ENCODE results near the gene GNA15. TPM values are rescaled to one million over a fixed set of nuclear protein-coding genes. Genes with fewer than 3 reads are reported as not detected.

The GNA15 gene
- total and polyA plus RNA-seq, 2 experiments from 2014 or later, result 0.29 to 1.5 TPM

DNA sequence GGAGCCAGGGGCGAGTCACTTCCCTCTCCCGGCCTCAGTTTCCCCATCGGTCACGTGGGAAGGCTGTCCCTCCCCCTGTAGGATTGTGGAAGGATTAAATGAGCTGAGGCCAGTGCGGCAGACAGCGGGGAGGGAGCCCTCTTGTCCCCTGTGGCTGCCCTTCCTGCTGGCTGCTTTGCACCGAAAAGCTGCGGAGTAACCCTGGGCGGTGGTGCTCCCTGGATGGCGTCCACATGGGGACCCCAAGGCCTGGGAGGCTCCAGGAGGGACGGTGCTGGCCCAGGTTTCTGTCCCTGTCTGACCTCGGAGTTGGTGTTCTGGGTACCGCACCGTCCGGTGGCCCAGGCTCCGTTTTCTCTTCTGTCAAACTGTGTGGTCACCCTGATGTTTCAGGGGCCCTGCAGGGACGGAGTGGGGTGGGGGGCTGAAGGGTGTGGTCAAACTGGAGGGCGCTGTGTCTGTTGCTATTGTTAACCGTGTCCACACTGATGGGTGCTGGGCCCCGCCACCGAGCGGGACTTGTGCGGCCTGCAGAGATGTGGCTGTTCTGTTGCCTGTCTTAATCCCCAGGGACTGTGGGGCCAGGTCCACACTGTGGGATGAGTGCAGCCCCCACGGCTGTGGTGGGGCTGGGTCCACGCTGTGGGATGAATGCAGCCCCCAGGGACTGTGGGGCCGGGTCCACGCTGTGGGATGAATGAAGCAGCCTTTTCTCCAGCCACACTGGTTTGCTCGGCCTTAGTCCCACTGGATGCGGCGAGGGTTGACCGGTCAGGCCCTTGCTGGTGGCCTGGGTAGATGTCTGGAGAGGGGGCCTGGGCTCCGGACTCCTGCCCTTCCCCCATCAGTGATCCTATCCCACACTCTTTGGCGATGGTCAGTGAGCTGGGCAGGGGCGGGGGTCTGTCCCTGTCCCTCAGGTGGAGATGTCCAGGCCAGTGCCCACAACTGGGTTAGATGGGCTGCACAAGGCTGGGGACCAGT is 34.8 kb upstream of the GNA15 start:
- Histone ChIP-seq H4K20me1 (ENCODE audit: insufficient read depth, poor library complexity, severe bottlenecking) (peaks cover 97% of the 10 kb centered on the region), H3K9me3 (ENCODE audit: low read depth) (no peaks in the 10 kb centered on the region), H3K4me1 (ENCODE audit: insufficient read depth) (peaks cover 42% of the 10 kb centered on the region), H3K79me2 (peaks cover 98% of the 10 kb centered on the region), H3K4me2 (no peak overlapping the region), H3K4me3 (no peak overlapping the region), H2AFZ (no peak overlapping the region), H3K27ac (no peak overlapping the region), H3K27me3 (no peaks in the 10 kb centered on the region), H3K36me3 (replicated peaks; ENCODE audit: insufficient read depth, low read depth) (no peaks in the 10 kb centered on the region), H3K9me2 (replicated peaks; ENCODE audit: insufficient read depth) (no peaks in the 10 kb centered on the region)
- TF ChIP-seq, protein P1, sequence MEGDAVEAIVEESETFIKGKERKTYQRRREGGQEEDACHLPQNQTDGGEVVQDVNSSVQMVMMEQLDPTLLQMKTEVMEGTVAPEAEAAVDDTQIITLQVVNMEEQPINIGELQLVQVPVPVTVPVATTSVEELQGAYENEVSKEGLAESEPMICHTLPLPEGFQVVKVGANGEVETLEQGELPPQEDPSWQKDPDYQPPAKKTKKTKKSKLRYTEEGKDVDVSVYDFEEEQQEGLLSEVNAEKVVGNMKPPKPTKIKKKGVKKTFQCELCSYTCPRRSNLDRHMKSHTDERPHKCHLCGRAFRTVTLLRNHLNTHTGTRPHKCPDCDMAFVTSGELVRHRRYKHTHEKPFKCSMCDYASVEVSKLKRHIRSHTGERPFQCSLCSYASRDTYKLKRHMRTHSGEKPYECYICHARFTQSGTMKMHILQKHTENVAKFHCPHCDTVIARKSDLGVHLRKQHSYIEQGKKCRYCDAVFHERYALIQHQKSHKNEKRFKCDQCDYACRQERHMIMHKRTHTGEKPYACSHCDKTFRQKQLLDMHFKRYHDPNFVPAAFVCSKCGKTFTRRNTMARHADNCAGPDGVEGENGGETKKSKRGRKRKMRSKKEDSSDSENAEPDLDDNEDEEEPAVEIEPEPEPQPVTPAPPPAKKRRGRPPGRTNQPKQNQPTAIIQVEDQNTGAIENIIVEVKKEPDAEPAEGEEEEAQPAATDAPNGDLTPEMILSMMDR (IDR thresholded peaks at IDR 0.05; ENCODE audit: poor library complexity), result no peak
- no peak for TF ChIP-seq EZH2 (IDR thresholded peaks at IDR 0.05; ENCODE audit: borderline replicate concordance)
- no peak for TF ChIP-seq EZH2phosphoT487 (IDR thresholded peaks at IDR 0.05; ENCODE audit: low read depth, severe bottlenecking, unreplicated experiment)
- no peak for DNase-seq (ENCODE audit: low spot score)
- WGBS (ENCODE audit: low lambda C conversion rate, missing lambda C conversion rate), result 87% methylated on average over 34 of the region's 34 CpGs

DNA sequence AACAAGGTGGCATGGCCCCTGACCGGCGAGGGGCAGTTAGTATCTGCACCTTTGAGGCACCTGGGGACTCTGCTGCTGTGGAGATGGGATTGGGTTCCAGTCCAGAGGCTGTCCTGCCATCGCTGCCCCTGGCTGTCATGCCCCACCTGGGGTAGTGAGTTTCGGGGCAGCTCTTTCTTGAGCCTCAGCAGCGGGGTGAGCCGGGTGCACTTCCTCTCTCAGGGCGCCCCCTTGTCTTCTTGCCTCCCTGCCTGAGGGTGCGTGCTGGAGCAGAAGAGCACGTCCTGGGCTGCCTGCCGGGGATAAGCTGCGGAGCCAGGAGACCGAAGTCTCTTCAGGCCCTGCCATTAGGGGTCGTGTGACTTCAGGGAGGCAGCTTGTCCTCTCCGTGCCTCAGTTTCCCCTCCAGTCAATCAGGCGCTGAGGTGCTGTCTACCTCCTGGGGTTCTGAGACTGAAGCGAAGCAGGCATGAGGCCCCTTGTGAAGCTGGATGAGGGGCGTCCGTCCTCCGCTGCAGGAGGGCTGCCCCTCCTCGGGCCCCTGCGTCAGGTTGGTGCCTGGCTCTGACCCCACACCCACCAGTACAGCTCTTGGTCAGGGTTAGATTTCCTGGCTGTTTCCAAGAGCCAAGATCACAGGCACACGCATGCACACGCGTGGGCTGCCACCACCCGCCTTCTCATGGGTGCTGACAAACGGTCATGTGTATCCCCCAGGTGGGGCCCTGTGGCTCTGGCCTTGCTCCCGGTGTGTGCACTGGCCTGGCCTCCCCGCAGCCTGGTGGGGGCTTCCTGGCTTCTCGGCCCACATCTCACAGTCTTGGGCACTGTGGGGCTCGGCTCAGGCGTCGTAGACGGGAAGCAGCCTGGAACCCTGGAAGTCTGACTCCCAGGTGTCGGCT is 33.3 kb upstream of the GNA15 start:
- TF ChIP-seq EZH2phosphoT487 (IDR thresholded peaks at IDR 0.05; ENCODE audit: low read depth, severe bottlenecking, unreplicated experiment) (no peak), EZH2 (IDR thresholded peaks at IDR 0.05; ENCODE audit: borderline replicate concordance) (no peak)
- TF ChIP-seq, protein P1 (IDR thresholded peaks at IDR 0.05; ENCODE audit: poor library complexity), result no peak
- Histone ChIP-seq H3K27me3 (no peaks in the 10 kb centered on the region), H3K9me3 (ENCODE audit: low read depth) (no peaks in the 10 kb centered on the region), H3K79me2 (peaks cover 98% of the 10 kb centered on the region), H2AFZ (no peak overlapping the region), H3K36me3 (replicated peaks; ENCODE audit: insufficient read depth, low read depth) (no peaks in the 10 kb centered on the region), H3K4me1 (ENCODE audit: insufficient read depth) (peaks cover 39% of the 10 kb centered on the region), H3K4me3 (no peak overlapping the region), H3K9me2 (replicated peaks; ENCODE audit: insufficient read depth) (no peaks in the 10 kb centered on the region), H3K27ac (no peak overlapping the region), H4K20me1 (ENCODE audit: insufficient read depth, poor library complexity, severe bottlenecking) (peaks cover 97% of the 10 kb centered on the region), H3K4me2 (no peak overlapping the region)
- no peak for DNase-seq (ENCODE audit: low spot score)
- WGBS (ENCODE audit: low lambda C conversion rate, missing lambda C conversion rate), result 96% methylated on average over 34 of the region's 34 CpGs

DNA sequence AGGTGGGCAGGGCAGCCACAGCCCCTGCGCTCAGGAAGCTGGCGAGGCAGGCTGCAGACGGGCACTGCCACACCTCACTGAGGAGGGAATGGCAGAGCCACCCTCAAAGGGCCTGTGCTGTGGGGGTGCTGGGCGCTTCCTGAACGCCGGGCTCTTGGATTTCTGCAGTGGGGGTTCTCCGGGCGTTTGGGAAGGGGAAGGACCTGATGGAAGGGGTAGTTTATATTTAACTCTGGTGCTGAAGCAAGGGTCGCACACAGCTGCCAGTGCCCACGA is 31.2 kb upstream of the GNA15 start:
- H3K9me3 ChIP-seq (ENCODE audit: low read depth), result no peaks in the 10 kb centered on the region
- no peak overlapping the region for H3K27ac ChIP-seq
- 88% methylated on average over 9 of the region's 10 CpGs for WGBS (ENCODE audit: low lambda C conversion rate, missing lambda C conversion rate)
- peaks cover 94% of the 10 kb centered on the region for H4K20me1 ChIP-seq (ENCODE audit: insufficient read depth, poor library complexity, severe bottlenecking)
- H3K4me2 ChIP-seq, result no peak overlapping the region
- no peaks in the 10 kb centered on the region for H3K9me2 ChIP-seq (replicated peaks; ENCODE audit: insufficient read depth)
- DNase-seq (ENCODE audit: low spot score), result no peak
- H3K79me2 ChIP-seq, result peaks cover 98% of the 10 kb centered on the region
- no peaks in the 10 kb centered on the region for H3K36me3 ChIP-seq (replicated peaks; ENCODE audit: insufficient read depth, low read depth)
- TF ChIP-seq EZH2 (IDR thresholded peaks at IDR 0.05; ENCODE audit: borderline replicate concordance), result no peak
- TF ChIP-seq, protein P1 (IDR thresholded peaks at IDR 0.05; ENCODE audit: poor library complexity), result no peak
- TF ChIP-seq EZH2phosphoT487 (IDR thresholded peaks at IDR 0.05; ENCODE audit: low read depth, severe bottlenecking, unreplicated experiment), result no peak
- no peak overlapping the region for H2AFZ ChIP-seq
- H3K27me3 ChIP-seq, result no peaks in the 10 kb centered on the region
- H3K4me1 ChIP-seq (ENCODE audit: insufficient read depth), result peaks cover 28% of the 10 kb centered on the region
- no peak overlapping the region for H3K4me3 ChIP-seq
